Natural killer cell (primary cell): Measurements from ENCODE around the gene MRPL14. TPM values are rescaled to one million over a fixed set of nuclear protein-coding genes. Genes with fewer than 3 reads are reported as not detected.

Experiments
- ATAC-seq, 3 donors: fragments of 150-1000 bp in 2 of 3; fragments of 200-7000 bp in 1 of 3; cut with Tn5 transposase; 1 replicate in 1 of 3; 2 replicates in 2 of 3; pipeline ENCODE4 v1.10.0; 2021; ENCODE audit warnings: mild to moderate bottlenecking in 2 of 3, moderate library complexity in 2 of 3
- DNase-seq, 2 donors: peaks; one replicate each; pipeline versions ENCODE4 v3.0.0 to v3.0.0-alpha.2; 2013 to 2021; ENCODE audit warnings: mixed read lengths in 1 of 2
- H3K27ac ChIP-seq: one replicate; pipeline ENCODE4 v1.5.1; 2013; ENCODE audit warnings: mild to moderate bottlenecking, low read length
- H3K27me3 ChIP-seq: one replicate; pipeline ENCODE4 v1.6.1; 2013; ENCODE audit warnings: low read length; ENCODE audit not compliant: control insufficient read depth, insufficient read depth
- H3K36me3 ChIP-seq: one replicate; pipeline ENCODE4 v1.6.1; 2013; ENCODE audit warnings: low read length; ENCODE audit not compliant: control insufficient read depth, insufficient read depth
- H3K4me1 ChIP-seq: one replicate; pipeline ENCODE4 v1.6.1; 2013; ENCODE audit warnings: low read length; ENCODE audit not compliant: control insufficient read depth, insufficient read depth
- H3K4me3 ChIP-seq: one replicate; pipeline ENCODE4 v1.5.1; 2013; ENCODE audit warnings: low read length
- H3K9me3 ChIP-seq: one replicate; pipeline ENCODE4 v1.6.1; 2013; ENCODE audit warnings: low read length; ENCODE audit not compliant: control insufficient read depth, insufficient read depth
- H3K27ac Mint-ChIP-seq, 2 donors: one replicate each; pipeline ENCODE4 v1.8.0; 2022; ENCODE audit warnings: mild to moderate bottlenecking in 2 of 2, mixed read lengths in 2 of 2, moderate library complexity in 1 of 2
- H3K27me3 Mint-ChIP-seq, 2 donors: one replicate each; pipeline ENCODE4 v1.8.0; 2022; ENCODE audit warnings: low read depth in 2 of 2, mixed read lengths in 2 of 2
- H3K36me3 Mint-ChIP-seq: one replicate; pipeline ENCODE4 v1.8.0; 2022; ENCODE audit warnings: mixed read lengths
- H3K4me1 Mint-ChIP-seq, 2 donors: one replicate each; pipeline ENCODE4 v1.8.0; 2022; ENCODE audit warnings: mixed read lengths in 2 of 2
- H3K4me3 Mint-ChIP-seq: one replicate; pipeline ENCODE4 v1.8.0; 2022; ENCODE audit warnings: mild to moderate bottlenecking, moderate library complexity, mixed read lengths
- H3K9me3 Mint-ChIP-seq, 2 donors: one replicate each; pipeline ENCODE4 v1.8.0; 2022; ENCODE audit warnings: mixed read lengths in 2 of 2
- CTCF ChIP-seq: fragments of 200-600 bp; IDR thresholded peaks from one replicate; pipeline ENCODE4 v1.8.0; 2022; ENCODE audit warnings: antibody characterized with exemption
- WGBS: methylation state at CpG from one replicate; pipeline ENCODE4 v1.1.7; 2013; ENCODE audit warnings: missing lambda C conversion rate; ENCODE audit not compliant: insufficient coverage; 5-methylcytosine and 5-hydroxymethylcytosine counted together
- intact Hi-C: fragments of 100-400 bp; cut with micrococcal nuclease; formaldehyde crosslinking; loops from one replicate; pipeline ENCODE4 v1.14.2; 2022
- total RNA-seq, 4 donors: library from RNA; stranded (reverse); fragments of 120-200 nt in 1 of 4; gene quantifications; one replicate each; pipeline versions ENCODE4 v1.2.3 to v1.2.4, GENCODE V29; 2013 to 2022

MRPL14 gene
- total RNA-seq, 3 donors from 2014 or later (not counting 1 experiment from before 2014, with no cell fraction given) = 14.9 to 16.2 (median 16.0) TPM

GRCh38 chr6:44149369-44150012 lies 22.2 kb upstream of the MRPL14 start:
- Histone ChIP-seq H3K9me3 (no peaks in the 10 kb centered on the region), H3K36me3 (peaks cover 14% of the 10 kb centered on the region), H3K27me3 (no peaks in the 10 kb centered on the region), H3K27ac (no peak overlapping the region), H3K4me3 (no peak overlapping the region), H3K4me1 (peaks cover 7% of the 10 kb centered on the region)
- intact Hi-C loops = no loop called here
- ATAC-seq (no peak), DNase-seq (no peak)
- Mint-ChIP-seq H3K4me3 (no peak overlapping the region), H3K27ac (no peak overlapping the region), H3K4me1 (peaks cover 0 to 18% of the 10 kb centered on the region in 2 donors), H3K36me3 (no peaks in the 10 kb centered on the region), H3K9me3 (no peaks in the 10 kb centered on the region), H3K27me3 (no peaks in the 10 kb centered on the region)
- no peak for TF ChIP-seq CTCF
- WGBS = 85% methylated on average over 7 of the region's 7 CpGs

GRCh38 chr6:44148306-44148705 lies 21.1 kb upstream of the MRPL14 start:
- Mint-ChIP-seq H3K4me1 (peaks cover 0 to 18% of the 10 kb centered on the region in 2 donors), H3K9me3 (no peaks in the 10 kb centered on the region), H3K4me3 (no peak overlapping the region), H3K27me3 (no peaks in the 10 kb centered on the region), H3K27ac (no peak overlapping the region), H3K36me3 (no peaks in the 10 kb centered on the region)
- Histone ChIP-seq H3K27ac (no peak overlapping the region), H3K4me1 (peaks cover 7% of the 10 kb centered on the region), H3K9me3 (no peaks in the 10 kb centered on the region), H3K4me3 (no peak overlapping the region), H3K36me3 (peaks cover 16% of the 10 kb centered on the region), H3K27me3 (no peaks in the 10 kb centered on the region)
- TF ChIP-seq CTCF = no peak
- ATAC-seq = no peak
- intact Hi-C loops = no loop called here
- 93% methylated on average over 9 of the region's 9 CpGs for WGBS
- no peak for DNase-seq

GRCh38 chr6:44147256-44147655 lies 20.0 kb upstream of the MRPL14 start:
- no peak overlapping the region for H3K27ac ChIP-seq
- Mint-ChIP-seq H3K4me1 (peaks cover 0 to 18% of the 10 kb centered on the region in 2 donors), H3K9me3 (no peaks in the 10 kb centered on the region), H3K27me3 (no peaks in the 10 kb centered on the region), H3K36me3 (no peaks in the 10 kb centered on the region), H3K27ac (no peak overlapping the region), H3K4me3 (no peak overlapping the region)
- 97% methylated on average over 7 of the region's 7 CpGs for WGBS
- no peak for TF ChIP-seq CTCF
- no peaks in the 10 kb centered on the region for H3K9me3 ChIP-seq
- peaks cover 16% of the 10 kb centered on the region for H3K36me3 ChIP-seq
- intact Hi-C loops = no loop called here
- H3K27me3 ChIP-seq = no peaks in the 10 kb centered on the region
- H3K4me3 ChIP-seq = no peak overlapping the region
- H3K4me1 ChIP-seq = peaks cover 7% of the 10 kb centered on the region
- DNase-seq (no peak), ATAC-seq (no peak)

- ATAC-seq (no peak), DNase-seq (no peak)
- no peaks in the 10 kb centered on the region for H3K27me3 ChIP-seq
- 91% methylated on average over 10 of the region's 10 CpGs for WGBS
- peaks cover 16% of the 10 kb centered on the region for H3K36me3 ChIP-seq
- H3K27ac Mint-ChIP-seq = no peak overlapping the region
- peaks cover 0 to 13% of the 10 kb centered on the region in 2 donors for H3K4me1 Mint-ChIP-seq
- no peak for TF ChIP-seq CTCF
- H3K4me1 ChIP-seq = peaks cover 3% of the 10 kb centered on the region
- intact Hi-C loops = no loop called here
- H3K9me3 ChIP-seq = no peaks in the 10 kb centered on the region
- no peak overlapping the region for H3K4me3 ChIP-seq
- no peak overlapping the region for H3K4me3 Mint-ChIP-seq
- no peaks in the 10 kb centered on the region for H3K27me3 Mint-ChIP-seq
- H3K9me3 Mint-ChIP-seq = no peaks in the 10 kb centered on the region
- no peak overlapping the region for H3K27ac ChIP-seq
- H3K36me3 Mint-ChIP-seq = no peaks in the 10 kb centered on the region
These were observed 19.4 kb upstream of the MRPL14 start for GRCh38 chr6:44146685-44147084.
